HEK293T (cell line): ENCODE results near the gene PAQR4.

Experiments
- BHLHE40 ChIP-seq: fragments of 450-650 bp; IDR thresholded peaks from 2 replicates; pipeline ENCODE4 v1.6.1; 2016; ENCODE audit warnings: mild to moderate bottlenecking, moderate library complexity, borderline replicate concordance
- CTBP1 ChIP-seq: fragments of 450-650 bp; IDR thresholded peaks from 2 replicates; pipeline ENCODE4 v1.6.1; 2016; ENCODE audit warnings: borderline replicate concordance
- ELF4 ChIP-seq: fragments of 450-650 bp; IDR thresholded peaks from 2 replicates; pipeline ENCODE4 v1.6.1; 2017; ENCODE audit warnings: antibody characterized with exemption
- FOXA1 ChIP-seq: fragments of 450-650 bp; IDR thresholded peaks from 2 replicates; pipeline ENCODE4 v1.6.1; 2016; ENCODE audit warnings: mild to moderate bottlenecking
- FOXK2 ChIP-seq: fragments of 450-650 bp; IDR thresholded peaks from 2 replicates; pipeline ENCODE4 v1.6.1; 2016; ENCODE audit warnings: mild to moderate bottlenecking
- FOXM1 ChIP-seq: fragments of 450-650 bp; IDR thresholded peaks from 2 replicates; pipeline ENCODE4 v1.6.1; 2017; ENCODE audit warnings: mild to moderate bottlenecking, borderline replicate concordance
- HDGF ChIP-seq: fragments of 450-650 bp; IDR thresholded peaks from 2 replicates; pipeline ENCODE4 v1.6.1; 2017; ENCODE audit warnings: antibody characterized with exemption, borderline replicate concordance
- L3MBTL2 ChIP-seq: fragments of 450-650 bp; conservative IDR thresholded peaks from 2 replicates; pipeline ENCODE4 v1.6.1; 2016; ENCODE audit warnings: mild to moderate bottlenecking
- LEF1 ChIP-seq: fragments of 450-650 bp; IDR thresholded peaks from 2 replicates; pipeline ENCODE4 v1.6.1; 2017; ENCODE audit warnings: mild to moderate bottlenecking, borderline replicate concordance
- NFRKB ChIP-seq: fragments of 450-650 bp; IDR thresholded peaks from 2 replicates; pipeline ENCODE4 v1.6.1; 2016; ENCODE audit warnings: mild to moderate bottlenecking, moderate library complexity
- SP1 ChIP-seq: fragments of 450-650 bp; IDR thresholded peaks from 2 replicates; pipeline ENCODE4 v1.6.1; 2017
- SUZ12 ChIP-seq: fragments of 450-650 bp; IDR thresholded peaks from 2 replicates; pipeline ENCODE4 v1.6.1; 2016; ENCODE audit warnings: mild to moderate bottlenecking
- TARDBP ChIP-seq: fragments of 450-650 bp; IDR thresholded peaks from 2 replicates; pipeline ENCODE4 v1.6.1; 2016

DNA sequence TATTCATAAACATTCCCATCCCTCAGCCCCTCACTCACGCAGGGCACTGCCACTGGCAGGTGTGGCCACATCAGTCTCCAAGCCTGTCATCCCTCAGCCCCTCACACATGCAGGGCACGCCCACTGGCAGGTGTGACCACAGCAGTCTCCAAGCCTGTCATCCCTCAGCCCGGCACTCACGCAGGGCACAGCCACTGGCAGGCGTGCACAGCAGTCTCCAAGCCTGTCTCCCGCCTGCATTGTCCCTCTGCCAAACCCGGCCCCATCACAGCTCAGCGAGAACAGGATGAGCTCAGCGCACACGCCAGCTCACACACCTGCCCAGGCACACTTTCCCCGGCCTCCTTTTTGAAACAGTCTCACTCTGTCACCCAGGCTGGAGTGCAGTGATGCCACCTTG is 16.5 kb upstream of the PAQR4 start:
- TF ChIP-seq FOXM1 (no peak), BHLHE40 (no peak), SP1 (no peak), TARDBP (no peak), CTBP1 (no peak), FOXK2 (no peak), ELF4 (no peak), NFRKB (no peak), HDGF (no peak), L3MBTL2 (no peak), FOXA1 (no peak), LEF1 (no peak), SUZ12 (no peak)
